Naive B cell (primary cell): ENCODE results near the gene SH3PXD2A. TPM values are rescaled to one million over a fixed set of nuclear protein-coding genes. Genes with fewer than 3 reads are reported as not detected.
A peak's percentile ranks its signal among the peaks of the same experiment; 100 is the strongest.

Experiments
- ATAC-seq, 2 donors: fragments of 150-1000 bp; cut with Tn5 transposase; 2 replicates each; pipeline ENCODE4 v1.10.0; 2021; ENCODE audit warnings: low read depth in 2 of 2, mild to moderate bottlenecking in 2 of 2, moderate library complexity in 2 of 2
- DNase-seq: peaks from one replicate; pipeline ENCODE4 v3.0.0; 2022
- H3K27ac Mint-ChIP-seq, 6 donors: one replicate each; pipeline ENCODE4 v1.8.0; 2020 to 2022; ENCODE audit warnings: mild to moderate bottlenecking in 6 of 6, mixed read lengths in 6 of 6, moderate library complexity in 5 of 6, inconsistent platforms in 2 of 6
- H3K27me3 Mint-ChIP-seq, 3 donors: one replicate each; pipeline ENCODE4 v1.8.0; 2021 to 2022; ENCODE audit warnings: mixed read lengths in 3 of 3, mild to moderate bottlenecking in 1 of 3
- H3K36me3 Mint-ChIP-seq, 2 donors: one replicate each; pipeline ENCODE4 v1.8.0; 2020 to 2022; ENCODE audit warnings: mixed read lengths in 2 of 2, inconsistent platforms in 1 of 2, mild to moderate bottlenecking in 1 of 2
- H3K4me1 Mint-ChIP-seq, 3 donors: one replicate each; pipeline ENCODE4 v1.8.0; 2020 to 2022; ENCODE audit warnings: mixed read lengths in 3 of 3, inconsistent platforms in 1 of 3, mild to moderate bottlenecking in 1 of 3, moderate library complexity in 1 of 3
- H3K4me3 Mint-ChIP-seq, 8 donors: one replicate each; pipeline ENCODE4 v1.8.0; 2020 to 2022; ENCODE audit warnings: mild to moderate bottlenecking in 8 of 8, mixed read lengths in 8 of 8, moderate library complexity in 8 of 8, inconsistent platforms in 2 of 8
- H3K9me3 Mint-ChIP-seq, 7 donors: one replicate each; pipeline ENCODE4 v1.8.0; 2020 to 2022; ENCODE audit warnings: mixed read lengths in 7 of 7, mild to moderate bottlenecking in 5 of 7, inconsistent platforms in 2 of 7, moderate library complexity in 1 of 7
- polyA plus RNA-seq, 6 donors: library from polyadenylated mRNA; unstranded; fragments of 300-500 nt; fragmentation: Illumina TruSeq; gene quantifications; one replicate each; pipeline ENCODE4 v1.2.3, GENCODE V29; 2021; ENCODE audit warnings: low read depth in 6 of 6

The SH3PXD2A gene
- polyA plus RNA-seq, 6 donors from 2014 or later, result 0.47 to 1.4 (median 0.72) TPM; not detected in 1

DNA sequence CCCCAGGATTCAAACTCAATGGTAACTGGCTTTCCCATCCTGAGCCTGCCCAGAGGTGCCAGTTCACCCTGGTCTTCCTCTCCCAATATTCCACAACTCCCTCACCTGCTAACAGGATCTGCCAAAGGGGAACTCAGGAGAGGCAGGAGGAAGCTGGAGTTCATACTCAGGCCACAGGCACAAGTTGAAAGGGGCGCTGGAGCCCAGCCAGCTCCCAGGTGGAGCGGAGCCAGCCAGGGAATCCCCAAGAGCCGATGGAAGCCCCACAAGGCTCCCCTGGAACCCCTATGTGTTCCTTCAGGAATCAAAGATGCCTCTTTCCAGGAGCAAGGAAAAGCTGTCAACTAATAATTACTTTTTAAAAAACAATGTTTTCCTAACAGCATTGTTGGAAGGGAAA, 63.5 kb downstream of the SH3PXD2A start:
- no peak for DNase-seq
- no peaks in the 10 kb centered on the region for H3K36me3 Mint-ChIP-seq
- no peaks in the 10 kb centered on the region for H3K9me3 Mint-ChIP-seq
- peak overlapping the region in 1 of 6 donors; percentile 24 for H3K27ac Mint-ChIP-seq
- ATAC-seq, result no peak
- H3K4me1 Mint-ChIP-seq, result no peaks in the 10 kb centered on the region
- no peaks in the 10 kb centered on the region for H3K27me3 Mint-ChIP-seq
- H3K4me3 Mint-ChIP-seq, result no peak overlapping the region

- Mint-ChIP-seq H3K27me3 (no peaks in the 10 kb centered on the region), H3K4me1 (no peaks in the 10 kb centered on the region), H3K27ac (peak overlapping the region in 3 of 6 donors; percentile 53 to 91 (median 54)), H3K4me3 (no peak overlapping the region), H3K36me3 (no peaks in the 10 kb centered on the region), H3K9me3 (no peaks in the 10 kb centered on the region)
- DNase-seq (no peak), ATAC-seq (no peak)
Observed at GRCh38 chr10:103791291-103791690, 64.1 kb downstream of the SH3PXD2A start.

GRCh38 chr10:103790580-103790979, 64.8 kb downstream of the SH3PXD2A start:
- peaks cover 0 to 4% (median 4%) of the 10 kb centered on the region in 3 donors for H3K27me3 Mint-ChIP-seq
- ATAC-seq (no peak), DNase-seq (no peak)
- no peak overlapping the region for H3K4me3 Mint-ChIP-seq
- no peaks in the 10 kb centered on the region for H3K4me1 Mint-ChIP-seq
- no peaks in the 10 kb centered on the region for H3K9me3 Mint-ChIP-seq
- H3K27ac Mint-ChIP-seq, result no peak overlapping the region
- no peaks in the 10 kb centered on the region for H3K36me3 Mint-ChIP-seq

DNA sequence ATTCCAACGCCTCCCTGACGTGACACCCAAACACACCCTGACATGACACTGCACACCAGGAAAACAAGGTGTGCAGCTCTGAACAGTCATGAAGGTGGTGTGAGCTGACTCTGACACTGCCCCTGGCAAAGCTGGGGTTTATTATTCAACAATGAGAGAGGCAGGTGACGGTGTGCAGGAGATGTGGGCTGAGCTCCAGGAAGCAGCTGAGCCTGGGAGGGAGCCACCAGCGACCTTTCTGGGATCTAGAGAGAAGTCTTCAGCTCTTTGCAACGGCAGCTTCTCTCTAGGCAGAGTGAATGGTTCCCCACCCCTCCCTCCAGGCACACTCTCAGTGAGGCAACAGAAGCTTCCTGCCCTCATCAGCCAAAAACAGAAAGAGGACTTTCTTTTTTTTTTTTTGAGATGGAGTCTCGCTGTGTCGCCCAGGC, 65.6 kb downstream of the SH3PXD2A start:
- Mint-ChIP-seq H3K27ac (peak overlapping the region in 1 of 6 donors; percentile 57), H3K4me3 (no peak overlapping the region), H3K4me1 (no peaks in the 10 kb centered on the region), H3K9me3 (peaks cover 0 to 1% (median 0%) of the 10 kb centered on the region in 7 donors), H3K27me3 (peaks cover 0 to 12% (median 8%) of the 10 kb centered on the region in 3 donors), H3K36me3 (no peaks in the 10 kb centered on the region)
- no peak for ATAC-seq
- no peak for DNase-seq

GRCh38 chr10:103789161-103789560, 66.2 kb downstream of the SH3PXD2A start:
- DNase-seq (no peak), ATAC-seq (no peak)
- Mint-ChIP-seq H3K4me1 (no peaks in the 10 kb centered on the region), H3K36me3 (no peaks in the 10 kb centered on the region), H3K9me3 (peaks cover 0 to 1% (median 0%) of the 10 kb centered on the region in 7 donors), H3K27ac (peak overlapping the region in 1 of 6 donors; percentile 76), H3K27me3 (peaks cover 0 to 18% (median 14%) of the 10 kb centered on the region in 3 donors), H3K4me3 (no peak overlapping the region)

DNA sequence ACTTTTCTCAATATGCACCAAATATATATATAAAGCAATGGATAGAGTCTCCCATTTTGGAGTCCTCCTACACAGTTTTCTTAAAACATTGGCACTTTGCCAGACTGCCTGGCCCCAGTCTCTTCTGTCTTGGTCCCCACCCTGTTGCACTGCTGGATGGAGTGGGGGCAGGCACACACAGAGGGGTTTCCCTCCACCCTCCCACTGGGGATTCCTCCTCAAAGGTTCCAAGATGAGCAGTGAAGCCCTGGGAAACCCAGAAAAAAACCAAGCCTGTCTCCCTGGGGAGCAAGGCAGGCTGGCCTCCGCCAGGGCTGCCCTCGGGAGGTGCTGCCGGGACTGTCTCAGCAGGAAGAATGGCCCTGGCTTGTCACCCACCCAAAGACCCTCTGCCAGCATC, 68.0 kb downstream of the SH3PXD2A start:
- Mint-ChIP-seq H3K4me3 (no peak overlapping the region), H3K36me3 (no peaks in the 10 kb centered on the region), H3K27ac (no peak overlapping the region)

DNA sequence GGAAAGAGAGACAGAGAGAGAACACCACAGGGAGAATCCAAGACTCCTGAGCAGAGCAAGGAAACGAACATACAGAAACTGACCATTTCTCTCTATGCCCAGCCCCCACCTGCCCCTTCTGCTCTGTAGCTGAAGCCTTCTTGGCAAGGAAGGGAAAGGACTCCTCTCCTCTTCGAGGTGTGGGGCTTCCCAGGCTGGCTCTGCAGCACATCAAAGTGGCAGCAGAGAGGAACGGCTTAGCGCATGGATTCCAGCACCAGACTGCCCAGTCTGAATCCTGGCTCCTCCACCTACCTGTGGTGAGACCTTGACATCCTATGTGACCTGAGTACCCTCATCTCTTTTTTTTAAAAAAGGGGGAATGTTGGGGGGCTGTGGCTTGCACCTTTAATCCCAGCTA, 69.4 kb downstream of the SH3PXD2A start:
- Mint-ChIP-seq H3K4me1 (no peaks in the 10 kb centered on the region), H3K27me3 (peaks cover 12 to 44% (median 27%) of the 10 kb centered on the region in 3 donors), H3K9me3 (peaks cover 0 to 3% (median 0%) of the 10 kb centered on the region in 7 donors), H3K4me3 (no peak overlapping the region), H3K27ac (peak overlapping the region in 1 of 6 donors; percentile 63), H3K36me3 (no peaks in the 10 kb centered on the region)
- DNase-seq (no peak), ATAC-seq (no peak)

More for the DNA sequence above, 68.0 kb downstream of the SH3PXD2A start:
- Mint-ChIP-seq H3K27me3 (peaks cover 7 to 36% (median 26%) of the 10 kb centered on the region in 3 donors), H3K4me1 (no peaks in the 10 kb centered on the region), H3K9me3 (peaks cover 0 to 3% (median 0%) of the 10 kb centered on the region in 7 donors)
- no peak for ATAC-seq
- no peak for DNase-seq

GRCh38 chr10:103784723-103785418, 70.5 kb downstream of the SH3PXD2A start:
- peaks cover 0 to 3% (median 0%) of the 10 kb centered on the region in 3 donors for H3K4me1 Mint-ChIP-seq
- DNase-seq (no peak), ATAC-seq (no peak)
- H3K9me3 Mint-ChIP-seq, result peaks cover 0 to 3% (median 0%) of the 10 kb centered on the region in 7 donors
- H3K4me3 Mint-ChIP-seq, result no peak overlapping the region
- H3K27ac Mint-ChIP-seq, result no peak overlapping the region
- no peaks in the 10 kb centered on the region for H3K36me3 Mint-ChIP-seq
- peaks cover 16 to 50% (median 32%) of the 10 kb centered on the region in 3 donors for H3K27me3 Mint-ChIP-seq

- DNase-seq, result no peak
- Mint-ChIP-seq H3K4me1 (peaks cover 0 to 3% (median 0%) of the 10 kb centered on the region in 3 donors), H3K9me3 (peaks cover 0 to 4% (median 0%) of the 10 kb centered on the region in 7 donors), H3K4me3 (no peak overlapping the region), H3K27me3 (peaks cover 16 to 50% (median 36%) of the 10 kb centered on the region in 3 donors), H3K36me3 (no peaks in the 10 kb centered on the region), H3K27ac (no peak overlapping the region)
- ATAC-seq, result no peak
Observed at GRCh38 chr10:103784089-103784488, 71.3 kb downstream of the SH3PXD2A start.

GRCh38 chr10:103783681-103784080, 71.7 kb downstream of the SH3PXD2A start:
- no peak for ATAC-seq
- H3K27me3 Mint-ChIP-seq, result peaks cover 16 to 50% (median 38%) of the 10 kb centered on the region in 3 donors
- no peak overlapping the region for H3K27ac Mint-ChIP-seq
- H3K9me3 Mint-ChIP-seq, result peaks cover 0 to 4% (median 0%) of the 10 kb centered on the region in 7 donors
- no peak for DNase-seq
- no peaks in the 10 kb centered on the region for H3K36me3 Mint-ChIP-seq
- peaks cover 0 to 3% (median 0%) of the 10 kb centered on the region in 3 donors for H3K4me1 Mint-ChIP-seq
- no peak overlapping the region for H3K4me3 Mint-ChIP-seq

- H3K27ac Mint-ChIP-seq, result no peak overlapping the region
Observed at GRCh38 chr10:103781329-103782061, 73.9 kb downstream of the SH3PXD2A start.

DNA sequence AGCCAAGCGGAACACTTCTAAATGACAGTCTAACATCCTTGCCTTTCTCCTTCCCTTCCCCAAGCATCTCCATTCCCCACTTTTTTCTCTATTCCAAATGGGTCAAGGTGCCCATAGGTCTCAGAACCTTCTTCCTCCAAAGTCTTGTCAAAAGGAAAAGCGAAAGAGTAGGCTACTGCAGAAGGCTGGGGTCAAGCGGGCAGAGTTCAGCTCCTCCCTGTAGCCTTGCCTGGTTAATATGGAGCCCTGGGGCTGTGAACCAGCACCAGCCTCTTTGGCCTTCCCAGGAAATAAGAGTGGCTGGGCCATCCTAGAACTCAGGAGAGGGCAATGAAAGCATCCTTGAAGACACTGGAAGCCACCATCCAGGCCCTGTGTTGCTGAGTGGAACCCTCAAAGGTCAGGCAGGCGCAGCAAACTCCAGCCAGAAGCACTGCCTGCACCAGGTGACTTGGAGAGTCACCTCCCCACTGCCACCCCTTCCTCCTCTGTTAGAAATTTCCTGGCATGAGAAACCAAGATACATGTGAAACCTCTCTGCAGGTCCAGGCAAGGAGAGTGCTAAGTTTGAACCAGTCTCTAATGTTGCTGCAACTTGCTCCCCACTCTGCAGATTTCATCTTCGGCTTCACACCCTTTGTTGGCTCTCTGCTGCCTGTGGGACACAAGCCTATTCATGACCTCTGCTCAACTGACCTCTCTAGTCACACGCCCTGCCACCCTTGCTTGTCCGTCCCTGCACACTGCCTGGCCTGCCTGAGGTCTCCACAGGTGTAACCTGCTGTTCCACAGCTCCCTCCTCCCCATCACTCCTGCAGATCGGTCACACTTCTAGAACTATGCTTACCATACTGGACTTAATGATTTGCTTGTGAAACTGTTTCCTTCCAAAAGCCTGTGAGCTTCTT, 74.9 kb downstream of the SH3PXD2A start:
- Mint-ChIP-seq H3K36me3 (no peaks in the 10 kb centered on the region), H3K27me3 (peaks cover 16 to 45% (median 40%) of the 10 kb centered on the region in 3 donors), H3K9me3 (peaks cover 0 to 4% (median 0%) of the 10 kb centered on the region in 7 donors), H3K4me3 (peak overlapping the region in 1 of 8 donors; percentile 37), H3K4me1 (peaks cover 0 to 3% (median 0%) of the 10 kb centered on the region in 3 donors), H3K27ac (no peak overlapping the region)
- DNase-seq (no peak), ATAC-seq (no peak)

More at GRCh38 chr10:103781329-103782061, 73.9 kb downstream of the SH3PXD2A start:
- Mint-ChIP-seq H3K4me3 (no peak overlapping the region), H3K36me3 (no peaks in the 10 kb centered on the region), H3K27me3 (peaks cover 16 to 50% (median 45%) of the 10 kb centered on the region in 3 donors), H3K9me3 (peaks cover 0 to 4% (median 0%) of the 10 kb centered on the region in 7 donors), H3K4me1 (peaks cover 0 to 3% (median 0%) of the 10 kb centered on the region in 3 donors)
- DNase-seq (no peak), ATAC-seq (no peak)
